Measurements from ENCODE around the gene EHD1. TPM values are rescaled to one million over a fixed set of nuclear protein-coding genes. Genes with fewer than 3 reads are reported as not detected.
A peak's percentile ranks its signal among the peaks of the same experiment; 100 is the strongest.

EHD1 gene
- total and polyA plus RNA-seq, 9 of the 15 experiments (the other 6 are each of a cell fraction or from before 2014, with no cell fraction given), result 0.46 to 65.0 (median 16.4) TPM

GRCh38 chr11:64870176-64870892 is 8.1 kb downstream of the EHD1 start (continued):
- TF ChIP-seq, protein P1, sequence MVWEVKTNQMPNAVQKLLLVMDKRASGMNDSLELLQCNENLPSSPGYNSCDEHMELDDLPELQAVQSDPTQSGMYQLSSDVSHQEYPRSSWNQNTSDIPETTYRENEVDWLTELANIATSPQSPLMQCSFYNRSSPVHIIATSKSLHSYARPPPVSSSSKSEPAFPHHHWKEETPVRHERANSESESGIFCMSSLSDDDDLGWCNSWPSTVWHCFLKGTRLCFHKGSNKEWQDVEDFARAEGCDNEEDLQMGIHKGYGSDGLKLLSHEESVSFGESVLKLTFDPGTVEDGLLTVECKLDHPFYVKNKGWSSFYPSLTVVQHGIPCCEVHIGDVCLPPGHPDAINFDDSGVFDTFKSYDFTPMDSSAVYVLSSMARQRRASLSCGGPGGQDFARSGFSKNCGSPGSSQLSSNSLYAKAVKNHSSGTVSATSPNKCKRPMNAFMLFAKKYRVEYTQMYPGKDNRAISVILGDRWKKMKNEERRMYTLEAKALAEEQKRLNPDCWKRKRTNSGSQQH (CRISPR knock-in tag; IDR thresholded peaks at IDR 0.05), result no peak
- TF ChIP-seq ZFP1 (CRISPR knock-in tag; IDR thresholded peaks at IDR 0.05) (no peak), ZNF766 (CRISPR knock-in tag; conservative IDR thresholded peaks at IDR 0.05) (no peak), ESRRB (CRISPR knock-in tag; IDR thresholded peaks at IDR 0.05; ENCODE audit: borderline replicate concordance) (no peak), DNMT1 (IDR thresholded peaks at IDR 0.05) (no peak), MYBL2 (IDR thresholded peaks at IDR 0.05; ENCODE audit: low read depth) (no peak), MYBL2 (CRISPR knock-in tag; IDR thresholded peaks at IDR 0.05; ENCODE audit: borderline replicate concordance) (no peak), ZNF395 (CRISPR knock-in tag; IDR thresholded peaks at IDR 0.05) (no peak), CTBP1 (IDR thresholded peaks at IDR 0.05; ENCODE audit: borderline replicate concordance) (peak; percentile 83), FOXJ2 (tag; IDR thresholded peaks at IDR 0.05) (no peak), U2AF2 (optimal IDR thresholded peaks at IDR 0.05; ENCODE audit: low read depth, low read length) (no peak), TEAD4 (IDR thresholded peaks at IDR 0.05; ENCODE audit: low read length) (peak; percentile 80), TEAD4 (CRISPR knock-in tag; IDR thresholded peaks at IDR 0.05; ENCODE audit: borderline replicate concordance) (no peak), HLTF (IDR thresholded peaks at IDR 0.05) (no peak), YBX1 (IDR thresholded peaks at IDR 0.05) (no peak), NR2C2 (CRISPR knock-in tag; IDR thresholded peaks at IDR 0.05) (no peak), NR2C2 (tag; IDR thresholded peaks at IDR 0.05) (no peak; the same call in 1 of the 2 replicates), SP2 (IDR thresholded peaks at IDR 0.05; ENCODE audit: extremely low read depth, low read depth, low read length, poor library complexity, severe bottlenecking) (no peak), YY1 (IDR thresholded peaks at IDR 0.05; ENCODE audit: borderline replicate concordance in 1 of 3, control insufficient read depth in 1 of 3, extremely low read depth in 1 of 3, insufficient read depth in 3 of 3, insufficient read length in 1 of 3, insufficient replicate concordance in 2 of 3, low read depth in 1 of 3, low read length in 2 of 3) (no peak), TCFL5 (CRISPR knock-in tag; conservative IDR thresholded peaks at IDR 0.05) (no peak)
- TF ChIP-seq, protein P2, sequence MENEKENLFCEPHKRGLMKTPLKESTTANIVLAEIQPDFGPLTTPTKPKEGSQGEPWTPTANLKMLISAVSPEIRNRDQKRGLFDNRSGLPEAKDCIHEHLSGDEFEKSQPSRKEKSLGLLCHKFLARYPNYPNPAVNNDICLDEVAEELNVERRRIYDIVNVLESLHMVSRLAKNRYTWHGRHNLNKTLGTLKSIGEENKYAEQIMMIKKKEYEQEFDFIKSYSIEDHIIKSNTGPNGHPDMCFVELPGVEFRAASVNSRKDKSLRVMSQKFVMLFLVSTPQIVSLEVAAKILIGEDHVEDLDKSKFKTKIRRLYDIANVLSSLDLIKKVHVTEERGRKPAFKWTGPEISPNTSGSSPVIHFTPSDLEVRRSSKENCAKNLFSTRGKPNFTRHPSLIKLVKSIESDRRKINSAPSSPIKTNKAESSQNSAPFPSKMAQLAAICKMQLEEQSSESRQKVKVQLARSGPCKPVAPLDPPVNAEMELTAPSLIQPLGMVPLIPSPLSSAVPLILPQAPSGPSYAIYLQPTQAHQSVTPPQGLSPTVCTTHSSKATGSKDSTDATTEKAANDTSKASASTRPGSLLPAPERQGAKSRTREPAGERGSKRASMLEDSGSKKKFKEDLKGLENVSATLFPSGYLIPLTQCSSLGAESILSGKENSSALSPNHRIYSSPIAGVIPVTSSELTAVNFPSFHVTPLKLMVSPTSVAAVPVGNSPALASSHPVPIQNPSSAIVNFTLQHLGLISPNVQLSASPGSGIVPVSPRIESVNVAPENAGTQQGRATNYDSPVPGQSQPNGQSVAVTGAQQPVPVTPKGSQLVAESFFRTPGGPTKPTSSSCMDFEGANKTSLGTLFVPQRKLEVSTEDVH (IDR thresholded peaks at IDR 0.05; ENCODE audit: low read depth, partially characterized antibody), result no peak

All from K562 (cell line).